ENCODE data around the gene ZMIZ1.

ZMIZ1 gene

DNA sequence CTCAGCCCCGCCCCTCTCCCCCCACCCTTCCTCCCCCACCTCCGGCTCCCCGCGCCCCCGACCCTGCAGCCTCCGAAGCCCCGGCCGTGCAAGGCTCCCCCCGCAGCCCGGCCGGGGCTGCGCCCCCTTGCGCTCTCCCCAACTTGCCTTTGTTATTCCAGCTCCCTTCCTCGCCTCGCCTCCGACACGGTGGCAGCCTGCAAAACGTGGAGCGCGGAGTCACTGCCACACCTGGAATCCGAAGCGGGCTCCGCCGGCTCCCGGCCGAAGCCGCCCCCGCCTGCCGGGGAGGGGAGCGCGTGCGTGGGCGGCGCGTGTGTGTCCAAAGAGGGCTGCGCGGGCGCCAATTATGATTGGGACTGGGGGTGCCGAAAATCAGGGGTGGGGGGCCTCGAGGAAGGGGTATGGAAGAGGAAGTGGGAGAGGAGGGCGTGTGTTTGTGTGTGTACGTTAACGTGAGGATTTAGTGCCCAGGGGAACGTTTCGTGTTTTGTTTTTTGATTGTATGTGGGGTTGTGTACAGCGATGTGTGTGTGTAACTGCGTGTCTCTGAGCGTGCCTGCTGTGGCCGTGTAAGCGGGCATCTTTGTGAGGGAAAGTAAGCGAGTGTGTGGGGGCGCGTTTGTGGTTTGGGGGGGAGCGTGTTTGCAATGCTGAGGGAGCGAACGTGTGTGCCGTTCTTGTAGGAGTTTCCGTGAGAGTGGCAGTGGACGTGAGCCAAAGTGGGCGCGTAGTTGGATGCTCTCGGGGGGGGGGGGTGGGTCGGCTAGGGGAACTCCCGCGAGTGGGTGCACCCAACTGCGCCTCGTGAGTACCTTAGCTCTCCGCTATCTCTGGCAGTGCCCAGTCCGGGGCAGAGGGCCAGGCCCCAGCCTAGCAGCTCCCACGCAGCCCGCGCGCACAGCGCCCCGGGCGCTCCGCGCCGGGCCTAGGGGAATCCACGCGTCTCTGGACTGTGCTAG lies 1.2 kb upstream of the ZMIZ1 start:
- peak; percentile 75 to 79 for DNase-seq

DNA sequence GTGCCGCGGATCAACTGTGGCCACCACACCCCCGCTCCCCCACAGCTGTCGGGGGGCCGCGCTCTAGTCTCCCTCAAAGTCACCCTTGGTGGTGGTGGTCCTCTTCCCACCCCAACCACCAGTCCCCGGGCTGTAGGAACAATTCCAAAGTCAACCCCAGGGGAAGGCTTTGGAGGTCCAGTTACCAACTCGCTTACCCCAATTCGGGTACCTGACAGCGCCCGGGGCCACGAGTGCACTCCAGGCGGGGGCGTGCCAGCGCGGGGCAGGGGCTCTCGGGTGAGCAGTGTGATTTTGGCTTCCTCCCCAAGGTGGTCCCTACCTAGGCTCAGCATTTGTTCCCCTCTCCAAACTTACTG lies 584 bp upstream of the ZMIZ1 start:
- peak in 1 of 2 donors; percentile 26 for DNase-seq

DNA sequence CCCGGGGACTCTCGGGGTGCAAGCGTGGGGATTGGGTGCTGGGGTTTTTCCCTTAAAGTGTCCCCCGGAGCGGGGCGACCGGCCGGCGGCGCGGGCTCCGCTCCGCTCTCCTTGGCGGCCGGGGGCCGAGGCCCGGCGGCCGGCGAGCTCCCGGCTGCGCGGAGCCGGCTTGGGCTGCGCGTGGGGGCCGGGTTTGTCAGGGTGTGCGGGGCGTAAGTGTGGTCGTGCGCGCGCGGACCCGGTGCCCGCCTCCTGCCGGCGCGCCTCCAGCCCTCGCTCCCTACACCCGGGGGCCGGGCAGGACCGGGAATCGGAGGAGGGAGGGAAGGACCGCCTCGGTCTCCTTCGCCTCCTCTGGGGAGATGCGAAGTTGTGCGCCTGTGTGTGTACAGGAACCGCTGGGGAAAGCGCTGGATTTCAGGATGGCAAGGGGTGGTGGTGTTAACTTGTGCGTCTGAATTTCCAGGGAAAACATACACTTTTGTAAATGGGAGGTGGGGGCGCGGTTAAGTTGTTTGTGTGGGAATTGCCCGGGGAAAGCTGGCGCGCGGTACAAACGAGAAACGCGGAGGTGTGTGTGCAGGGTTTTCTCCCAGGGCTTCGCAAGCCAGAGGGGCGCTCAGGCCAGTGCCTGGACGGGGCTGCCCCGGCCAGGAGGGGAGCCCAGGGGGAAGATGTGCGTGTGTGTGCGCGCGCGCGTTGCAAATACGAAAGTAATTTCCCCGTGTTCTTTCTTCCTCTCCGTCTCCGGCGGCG lies 737 bp downstream of the ZMIZ1 start:
- no peak for DNase-seq

DNA sequence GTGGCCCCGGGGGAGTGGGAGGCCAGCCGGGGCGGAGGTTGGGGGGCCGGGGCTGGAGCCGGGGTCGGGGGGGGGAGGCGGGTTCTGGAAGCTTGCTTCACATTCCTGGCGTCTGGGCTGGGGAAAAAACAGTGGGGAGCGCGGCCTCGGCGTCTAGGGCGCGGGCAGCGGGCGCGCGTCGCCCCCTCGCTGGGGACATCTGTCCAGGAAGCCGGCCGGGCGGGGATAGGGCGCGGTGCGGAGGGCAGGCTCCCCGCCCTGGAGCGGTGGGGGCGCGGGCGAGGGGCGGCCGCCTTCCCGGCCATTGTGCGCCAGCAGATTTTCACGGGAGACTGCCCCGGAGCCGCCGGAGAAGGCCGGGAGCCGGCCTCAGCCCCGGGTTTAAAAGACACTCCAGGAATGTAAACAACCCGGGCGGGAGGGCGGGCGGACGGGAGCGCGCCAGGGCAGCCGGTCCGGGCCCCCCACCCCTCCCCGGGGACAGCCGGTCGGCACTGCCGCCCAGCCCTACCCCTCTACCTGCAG lies 1.4 kb downstream of the ZMIZ1 start:
- no peak for DNase-seq

DNA sequence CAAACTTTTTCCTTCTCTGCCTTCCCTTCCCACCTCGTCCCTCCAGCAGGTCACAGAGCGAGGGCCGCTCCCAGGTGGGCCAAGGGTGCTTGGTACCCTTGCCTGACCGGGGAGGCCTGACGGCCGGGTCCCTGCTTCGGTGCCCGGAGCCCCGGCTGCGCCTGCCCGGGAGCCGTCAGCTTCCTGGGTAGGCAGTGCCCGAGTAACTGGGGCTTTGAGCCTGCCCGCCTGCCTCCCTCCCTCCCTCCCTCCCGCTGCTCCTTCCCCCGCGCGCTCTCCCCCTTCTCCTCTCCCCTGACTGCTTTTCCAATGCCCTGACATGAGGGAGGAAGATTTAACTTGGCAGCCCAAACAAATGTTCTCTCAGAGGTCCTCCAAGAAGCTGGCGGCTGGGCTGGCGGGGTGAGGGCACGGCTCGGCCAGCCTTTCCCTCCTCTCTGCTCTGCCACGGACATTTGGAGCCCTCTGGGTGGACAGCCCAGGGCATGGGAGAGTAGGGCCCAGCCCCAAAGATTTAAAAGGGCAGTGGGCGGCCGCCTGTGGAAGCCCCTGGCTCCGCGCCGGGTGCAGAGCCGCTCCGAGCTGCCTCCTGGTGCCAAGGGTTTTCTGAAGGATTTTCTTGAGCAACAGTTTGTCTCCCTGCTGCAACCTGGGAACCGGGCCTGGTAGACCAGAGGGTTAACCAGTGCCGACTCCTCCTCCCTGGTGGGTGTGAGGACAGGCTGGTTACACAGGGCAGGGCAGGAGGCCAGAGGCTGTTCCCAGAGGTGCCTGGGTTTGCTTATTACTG lies 2.0 kb downstream of the ZMIZ1 start:
- no peak for DNase-seq

DNA sequence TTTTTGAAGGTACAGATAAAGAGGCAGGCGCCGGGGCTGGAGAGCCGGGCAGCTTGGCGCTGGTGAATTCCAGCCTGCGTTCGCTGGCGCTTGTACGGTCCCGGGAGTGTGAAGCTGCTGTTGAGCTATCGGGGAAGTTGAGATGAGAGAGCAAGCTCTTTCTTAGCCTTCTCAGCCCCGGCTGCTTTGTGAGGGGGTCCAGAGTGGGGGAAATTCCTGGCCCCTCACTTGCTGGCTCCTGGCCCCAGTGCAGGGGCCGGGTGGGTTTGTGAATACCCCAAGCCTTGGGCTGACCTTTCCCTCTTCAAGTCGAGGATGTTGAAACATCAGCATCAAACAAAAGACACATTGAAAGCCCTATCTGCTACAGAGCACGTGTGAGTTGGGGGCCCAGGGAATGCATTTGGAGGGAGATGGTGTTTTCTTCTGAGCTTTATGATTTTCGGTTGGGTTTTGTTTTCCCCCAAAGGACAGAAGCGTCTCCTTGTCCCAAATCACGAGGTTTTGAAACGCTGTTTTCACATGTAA lies 2.7 kb downstream of the ZMIZ1 start:
- no peak for DNase-seq

DNA sequence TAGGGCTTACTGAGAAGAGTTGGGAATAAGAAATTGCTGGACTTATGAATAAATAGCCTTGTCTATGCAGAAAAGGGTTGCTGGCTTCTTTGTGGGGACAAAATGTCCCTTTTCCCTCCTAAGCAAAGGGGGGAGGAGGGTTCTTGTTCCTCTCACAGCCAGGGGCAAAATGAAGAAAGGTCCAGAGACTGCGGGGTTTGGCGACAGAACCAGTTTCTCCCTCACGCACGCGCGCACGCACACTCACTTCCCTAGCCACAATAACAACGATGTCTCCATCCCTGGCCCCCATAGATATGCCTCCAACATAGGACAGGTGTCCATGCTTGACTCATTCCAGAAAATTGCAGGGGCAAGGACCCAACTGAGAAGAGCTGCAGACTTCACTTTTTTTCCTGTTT lies 3.3 kb downstream of the ZMIZ1 start:
- no peak for DNase-seq

DNA sequence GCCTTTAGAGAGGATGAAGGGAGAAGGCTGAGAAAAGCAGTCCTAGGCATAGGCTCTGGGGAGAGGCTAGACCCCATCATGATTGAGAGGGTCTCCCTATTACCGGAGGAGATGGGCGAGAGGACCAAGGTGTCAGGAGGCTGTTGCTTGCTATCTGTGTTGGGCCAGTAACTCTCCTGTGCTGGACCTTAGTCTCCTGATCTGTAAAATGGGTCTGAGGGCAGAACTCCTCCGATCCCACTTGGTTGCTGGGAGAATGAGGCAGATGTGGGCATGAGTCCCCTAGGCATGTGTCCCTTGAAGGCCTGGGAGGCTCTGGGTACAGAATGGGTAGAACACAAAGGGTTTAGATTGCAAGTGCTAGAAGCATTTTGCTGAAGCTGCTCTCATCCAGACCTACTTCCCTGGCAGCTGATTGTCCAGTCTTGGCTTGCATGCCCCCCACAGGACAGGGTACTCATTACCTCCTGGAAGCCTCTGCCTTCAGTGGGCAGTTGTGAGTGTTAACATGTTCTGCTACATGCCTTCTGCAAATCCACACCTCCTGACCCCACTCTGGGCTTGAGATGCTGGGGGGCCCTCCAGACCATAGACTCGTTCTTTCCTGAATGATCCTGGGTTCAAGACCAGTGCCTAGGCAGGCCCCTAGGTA lies 4.4 kb downstream of the ZMIZ1 start:
- no peak for DNase-seq

DNA sequence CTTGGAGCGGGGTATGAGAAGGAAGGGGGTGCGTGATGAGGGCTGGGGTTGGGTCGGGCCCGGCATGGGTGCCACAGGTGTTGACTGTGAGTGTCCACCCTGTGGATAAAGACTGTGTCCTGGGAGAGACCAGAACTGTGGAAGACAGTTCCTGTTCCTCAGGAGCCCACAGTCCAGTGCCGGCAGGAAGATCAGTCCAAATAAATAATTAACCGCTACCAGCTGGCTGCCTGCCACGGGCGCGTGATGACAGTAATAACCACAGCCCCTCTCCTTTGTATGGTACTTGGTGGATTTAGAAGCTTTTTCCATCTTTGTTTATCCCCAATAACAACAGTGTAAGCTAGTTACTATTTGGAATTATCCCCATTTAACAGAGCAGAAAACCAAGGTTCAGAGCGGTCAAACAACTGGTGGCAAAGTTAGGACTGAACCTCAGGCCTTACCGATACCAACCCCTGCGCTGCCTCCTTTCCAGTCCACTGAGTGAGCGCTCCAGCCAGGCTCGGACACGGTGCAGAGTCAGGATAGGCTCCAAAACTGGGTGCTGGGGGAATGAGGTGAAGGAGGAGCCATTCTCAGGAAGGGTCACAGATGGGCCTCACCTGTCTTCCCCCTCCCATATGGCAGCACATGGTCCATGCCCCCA lies 5.1 kb downstream of the ZMIZ1 start:
- no peak for DNase-seq

DNA sequence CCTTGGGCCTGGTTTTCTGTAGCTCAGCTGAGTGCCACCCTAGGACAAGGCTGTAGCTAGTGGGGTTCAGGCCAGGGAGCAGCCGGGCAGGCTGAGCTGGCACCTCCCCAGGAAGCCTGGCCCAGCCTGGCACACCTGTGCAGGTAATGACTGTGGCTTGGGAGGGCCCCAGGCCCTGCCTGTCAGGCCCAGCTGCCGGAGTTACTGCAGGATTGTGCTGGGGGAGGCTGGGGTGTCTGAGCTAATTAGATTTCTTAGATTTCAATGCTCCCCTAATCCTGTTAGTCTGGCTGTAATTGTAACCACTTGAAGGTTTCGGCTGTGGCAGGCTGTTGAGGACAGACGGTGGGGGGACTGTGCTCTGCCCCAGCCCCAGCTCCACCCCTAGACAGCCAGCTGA lies 6.0 kb downstream of the ZMIZ1 start:
- DNase-seq = no peak

DNA sequence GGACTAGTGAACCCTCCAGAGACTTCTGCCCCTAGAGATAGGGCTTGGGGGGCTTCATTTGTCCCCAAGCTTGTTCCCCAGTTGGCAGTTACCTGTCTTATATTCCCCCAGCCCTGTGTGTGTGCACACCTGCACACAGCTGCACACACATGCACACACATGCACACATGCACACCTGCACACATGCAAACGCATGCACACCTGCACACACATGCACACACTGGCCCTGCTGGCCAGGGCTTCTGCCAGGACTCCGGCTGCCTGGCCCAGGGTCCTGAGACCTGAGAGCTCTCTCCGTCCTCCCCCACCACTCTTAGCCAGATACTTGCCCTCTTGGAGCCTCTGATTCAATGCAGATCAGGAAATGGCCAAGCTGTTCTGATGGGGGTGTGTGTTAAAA lies 6.7 kb downstream of the ZMIZ1 start:
- no peak for DNase-seq

DNA sequence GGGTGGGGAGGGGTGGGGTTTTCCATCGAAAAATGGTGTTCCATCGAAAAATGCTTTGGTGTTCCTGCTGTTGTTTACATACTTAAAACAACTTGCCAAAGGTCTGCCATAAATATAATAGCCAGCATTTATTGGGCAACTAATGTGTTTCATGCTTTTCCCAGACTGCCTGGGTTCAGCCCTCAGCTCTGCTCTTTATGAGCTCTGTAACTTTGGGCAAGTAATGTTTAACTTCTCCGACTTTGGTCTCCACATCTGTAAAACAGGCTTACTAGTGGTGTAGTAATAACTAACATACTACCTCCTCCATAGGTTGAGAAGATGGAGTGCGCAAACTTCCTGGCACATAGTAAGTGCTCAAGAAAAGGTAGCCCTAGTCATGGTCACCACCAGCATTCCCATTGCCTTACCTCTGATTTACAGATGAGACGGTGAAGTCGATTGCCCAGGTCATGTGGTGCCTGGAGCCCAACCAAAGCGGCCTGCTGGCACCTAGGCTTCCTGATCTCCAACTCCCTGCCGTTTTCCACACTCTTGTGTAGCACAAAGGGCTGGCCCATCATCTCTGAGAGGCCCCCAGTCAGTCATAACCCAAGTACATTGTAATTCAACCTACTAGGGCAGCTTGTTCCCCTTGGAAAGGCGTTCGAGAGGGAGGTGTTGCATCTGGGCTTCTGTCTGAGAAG lies 8.9 kb downstream of the ZMIZ1 start:
- DNase-seq = no peak

DNA sequence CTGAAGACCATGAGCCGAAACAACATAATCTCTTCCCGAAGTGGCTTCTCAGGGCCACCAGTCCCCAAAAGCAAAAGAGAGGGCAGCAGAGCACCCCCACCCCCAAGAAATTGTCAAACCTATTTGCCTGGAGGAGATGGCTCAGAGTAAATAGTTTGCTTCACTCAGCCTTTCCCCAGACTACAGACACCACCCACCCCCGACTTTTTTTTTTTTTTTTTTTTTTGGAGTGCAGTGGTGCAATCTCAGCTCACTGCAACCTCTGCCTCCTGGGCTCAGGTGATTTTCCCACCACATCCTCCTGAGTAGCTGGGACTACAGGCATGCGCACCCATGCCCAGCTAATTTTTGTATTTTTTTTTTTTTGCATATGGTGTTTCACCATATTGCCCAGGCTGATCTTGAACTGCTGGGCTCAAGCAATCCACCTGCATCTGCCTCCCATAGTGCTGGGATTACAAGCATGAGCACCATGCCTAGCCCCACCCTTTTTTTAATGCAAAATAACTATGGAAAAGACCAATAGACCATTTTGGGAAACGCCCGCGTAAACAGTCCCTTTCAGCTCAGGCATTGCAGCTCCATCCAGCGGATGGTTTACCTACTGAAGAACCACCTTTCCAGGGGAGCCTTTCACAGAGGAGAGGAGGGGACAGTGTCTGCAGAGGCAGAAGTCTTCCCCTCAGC lies 9.7 kb downstream of the ZMIZ1 start:
- no peak for DNase-seq

DNA sequence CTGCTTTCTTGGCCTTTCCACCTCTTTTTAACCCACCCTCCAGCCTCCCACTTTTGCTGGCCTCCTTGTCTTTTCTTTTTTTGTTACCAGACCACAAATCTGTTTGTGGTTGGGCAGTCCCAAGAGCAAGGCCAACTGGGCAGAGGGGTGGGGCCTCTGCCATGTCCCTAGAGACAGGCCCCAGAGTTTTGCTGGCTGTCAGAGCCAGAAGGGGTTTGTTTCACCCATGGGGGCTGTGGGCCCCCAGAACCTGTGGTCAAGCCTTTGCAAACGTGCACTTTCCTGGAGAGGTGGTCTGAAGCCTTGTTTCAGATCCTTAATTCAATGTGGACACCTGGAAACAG lies 10.3 kb downstream of the ZMIZ1 start:
- no peak for DNase-seq

DNA sequence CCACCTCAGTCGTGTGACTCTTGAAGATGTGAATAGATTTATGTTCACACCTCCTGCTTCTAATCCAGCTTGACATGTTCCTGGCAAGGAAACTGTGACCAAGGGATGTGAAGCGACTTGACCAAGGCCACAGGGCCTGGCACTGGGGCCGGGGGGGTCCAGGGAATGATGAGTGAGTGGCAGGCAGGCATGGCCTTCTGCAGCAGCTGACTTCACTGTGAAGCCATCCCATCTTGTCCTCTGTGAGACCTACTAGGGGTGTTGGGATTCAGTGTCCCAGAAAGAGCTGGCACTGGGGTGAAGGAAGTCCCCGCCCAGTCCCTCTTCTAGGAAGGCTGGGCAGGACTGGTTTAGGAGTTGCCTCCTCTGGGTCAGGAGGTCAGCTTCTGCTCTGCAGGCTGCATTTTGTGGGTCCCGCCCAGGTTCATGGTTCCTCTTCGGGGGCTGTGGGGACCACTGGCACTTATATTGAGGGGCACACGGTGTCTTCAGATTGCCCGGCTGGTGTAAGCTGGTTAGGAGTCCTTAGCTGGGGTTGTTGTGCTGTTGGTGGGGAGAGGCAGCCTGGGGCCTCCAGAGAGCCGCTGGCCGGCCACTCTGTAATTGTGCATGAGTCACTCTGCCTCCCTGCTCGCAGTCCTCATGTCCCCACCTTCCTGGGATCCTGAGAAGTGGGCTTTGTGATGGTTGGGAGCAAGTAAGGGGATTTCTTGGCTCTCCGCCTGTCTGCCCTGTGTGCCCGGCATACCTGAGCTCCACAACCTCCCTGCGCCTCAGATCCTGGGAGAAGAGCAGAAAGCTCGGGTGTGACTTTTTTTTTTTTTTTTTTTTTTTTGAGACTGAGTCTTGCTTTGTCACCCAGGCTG lies 11.0 kb downstream of the ZMIZ1 start:
- DNase-seq = no peak

DNA sequence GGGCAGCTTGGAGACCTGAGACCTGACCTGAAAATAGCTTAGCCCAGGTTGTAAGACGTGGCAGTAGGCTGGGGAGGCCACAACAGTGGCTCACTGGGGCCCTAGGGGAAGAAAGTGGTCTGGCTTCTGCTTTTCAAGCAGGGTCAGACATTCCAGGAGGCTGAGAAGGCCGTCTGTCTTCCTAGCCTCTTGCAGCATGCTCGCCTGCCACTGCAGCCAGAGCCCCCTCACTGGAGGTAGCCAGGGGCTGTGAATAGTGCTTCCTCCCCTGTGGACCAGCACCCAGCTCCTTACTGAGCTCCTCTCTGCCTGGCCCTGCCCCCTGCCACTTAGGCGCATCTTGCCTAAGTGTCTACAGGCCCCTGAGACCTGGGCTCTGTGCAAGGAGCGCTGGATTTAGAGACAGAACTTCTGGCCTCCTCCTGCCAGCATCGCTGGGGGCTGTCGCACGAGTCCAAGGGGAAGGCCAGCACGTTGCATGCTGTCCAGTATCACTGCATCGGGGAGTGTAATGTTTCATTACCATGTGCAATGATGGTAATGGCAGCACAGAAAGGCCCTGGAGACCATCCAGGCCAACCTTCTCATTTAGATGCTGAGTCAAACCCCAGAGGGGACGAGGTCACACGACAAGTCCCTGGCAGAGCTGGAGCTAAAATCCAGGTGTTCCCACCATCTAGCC lies 12.7 kb downstream of the ZMIZ1 start:
- no peak for DNase-seq

DNA sequence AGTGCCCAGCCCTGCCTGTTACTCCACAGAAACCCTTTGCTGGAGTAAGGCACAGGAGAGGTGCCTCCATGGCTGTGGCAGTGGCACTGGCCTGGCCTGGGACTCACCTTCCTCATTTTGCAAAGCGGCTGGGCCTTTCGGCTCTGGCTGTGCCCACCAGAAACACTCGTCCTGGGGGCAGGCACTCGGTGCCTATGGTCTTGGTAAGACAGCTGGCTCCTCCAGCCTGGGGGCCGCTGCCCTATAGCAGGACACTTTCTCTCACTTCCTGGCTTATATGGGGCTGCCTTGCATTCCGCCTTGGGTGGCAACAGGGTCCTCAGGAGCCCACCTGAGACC lies 13.2 kb downstream of the ZMIZ1 start:
- DNase-seq = no peak

DNA sequence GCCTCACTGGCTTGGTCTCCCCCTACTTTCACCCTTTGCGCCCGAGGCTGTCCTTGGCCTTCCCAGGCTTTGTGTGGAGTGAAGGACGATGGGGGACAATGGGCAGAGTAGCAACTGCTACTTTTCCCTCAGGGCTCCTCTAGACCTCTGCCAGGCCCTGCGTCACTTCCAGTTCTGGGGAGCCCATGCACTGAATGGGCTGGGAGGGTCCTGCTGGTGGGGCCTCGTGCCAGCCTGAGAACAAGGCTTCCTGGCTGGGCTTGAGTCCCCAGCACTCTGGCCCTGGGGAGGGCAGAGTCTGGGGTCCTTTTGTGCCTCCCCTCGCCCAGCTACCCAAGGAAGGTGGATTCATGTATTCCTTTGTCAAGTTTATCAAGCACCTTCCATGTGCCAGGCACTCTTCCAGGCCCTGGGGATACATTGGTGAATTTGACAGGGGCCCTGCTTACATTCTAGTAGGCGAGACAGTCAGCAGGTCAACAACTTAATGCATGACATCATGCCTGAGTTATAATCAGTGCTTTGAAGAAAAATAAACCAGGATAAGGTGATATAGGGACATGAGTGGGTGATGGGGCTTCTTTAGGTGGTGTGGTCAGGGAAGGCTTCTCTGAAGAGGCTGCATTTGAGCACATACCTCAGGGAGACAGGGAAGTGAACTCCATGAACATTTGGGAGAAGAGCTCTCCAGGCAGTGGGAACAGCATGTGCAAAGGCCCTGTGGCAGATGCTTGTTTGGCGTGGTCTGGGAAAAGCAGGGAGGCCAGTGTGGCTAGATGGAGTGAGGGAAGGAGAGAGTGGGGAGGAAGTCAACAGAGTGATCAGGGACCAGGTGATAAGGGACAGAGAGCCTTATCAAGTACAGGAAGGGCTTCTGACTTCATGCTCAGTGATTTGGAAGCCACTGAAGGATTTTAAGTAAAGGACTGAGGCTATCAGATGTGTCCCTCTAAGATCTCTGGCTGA lies 14.1 kb downstream of the ZMIZ1 start:
- DNase-seq = no peak

All from stimulated activated CD4-positive, alpha-beta T cell treated with anti-CD3 and anti-CD28 coated beads, Interleukin-2, amount 100 ng/mL, for 48 hours (primary cell).